Raji (cell line): ENCODE results near the gene STN1.

Experiments used
- POLR2A ChIP-seq: IDR thresholded peaks from 2 replicates; pipeline ENCODE4 v1.6.1; 2011; ENCODE audit warnings: low read depth, low read length, control low read depth; ENCODE audit not compliant: insufficient read depth

Gene STN1

DNA sequence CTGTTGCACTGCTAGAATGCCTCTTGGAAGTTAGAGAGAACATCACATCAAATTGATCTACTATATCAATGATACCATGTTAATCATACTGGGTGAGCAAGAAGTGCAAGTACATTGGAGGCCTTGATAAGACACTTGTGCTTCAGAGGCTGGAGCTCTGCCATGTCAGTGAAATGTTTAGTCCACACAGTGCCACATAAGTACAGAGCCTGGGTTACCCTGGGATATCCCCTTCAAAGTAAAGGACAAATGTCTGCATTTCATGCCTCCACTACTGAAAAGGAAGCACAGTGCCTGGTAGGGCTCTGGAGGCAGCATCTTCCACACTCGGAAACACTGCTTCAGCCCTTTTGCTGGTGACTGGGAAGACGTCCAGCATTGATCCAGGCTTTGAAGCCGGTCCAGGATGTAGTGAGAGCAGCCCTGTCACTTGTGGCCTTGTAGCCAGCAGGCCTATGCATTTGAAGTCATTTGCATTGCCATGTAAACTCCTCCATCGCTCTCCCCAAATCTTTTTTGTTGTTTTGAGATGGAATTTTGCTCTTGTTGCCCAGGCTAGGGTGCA, 15.7 kb upstream of the STN1 start:
- TF ChIP-seq POLR2A, result no peak

DNA sequence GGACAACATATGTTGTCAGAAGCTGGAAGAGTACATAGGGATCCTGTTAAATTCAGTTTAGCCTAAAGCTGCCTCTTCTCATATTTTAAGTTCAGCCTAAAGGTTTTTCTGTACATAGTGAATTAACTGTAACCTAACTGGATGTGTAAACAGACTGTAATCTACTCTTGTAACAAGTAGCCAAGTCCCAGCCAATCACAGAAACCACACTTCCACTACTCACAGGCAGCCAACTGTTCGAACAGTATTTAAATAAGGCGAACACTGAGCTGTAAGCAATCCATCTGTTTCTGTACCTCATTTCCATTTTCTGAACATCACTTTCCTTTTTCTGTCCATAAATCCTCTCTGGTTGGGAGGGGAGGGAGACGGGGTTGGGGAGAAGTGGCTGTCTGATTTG, 15.0 kb upstream of the STN1 start:
- no peak for TF ChIP-seq POLR2A

DNA sequence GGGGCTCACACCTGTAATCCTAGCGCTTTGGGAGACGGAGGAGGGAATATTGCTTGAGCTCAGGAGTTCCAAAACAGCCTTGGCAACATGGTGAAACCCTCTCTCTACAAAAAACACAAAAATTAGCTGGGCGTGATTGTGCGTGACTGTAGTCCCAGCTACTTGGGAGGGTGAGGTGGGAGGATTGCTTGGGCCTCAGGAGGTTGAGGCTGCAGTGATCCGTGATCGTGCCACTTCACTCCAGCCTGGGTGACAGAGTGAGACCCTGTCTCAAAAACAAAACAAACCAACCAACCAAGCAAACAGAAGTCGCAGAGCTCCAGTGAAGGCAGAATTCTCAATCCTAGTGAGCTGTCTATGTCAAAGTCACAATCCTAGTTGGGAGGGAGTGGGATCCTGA, 14.3 kb upstream of the STN1 start:
- TF ChIP-seq POLR2A, result no peak

DNA sequence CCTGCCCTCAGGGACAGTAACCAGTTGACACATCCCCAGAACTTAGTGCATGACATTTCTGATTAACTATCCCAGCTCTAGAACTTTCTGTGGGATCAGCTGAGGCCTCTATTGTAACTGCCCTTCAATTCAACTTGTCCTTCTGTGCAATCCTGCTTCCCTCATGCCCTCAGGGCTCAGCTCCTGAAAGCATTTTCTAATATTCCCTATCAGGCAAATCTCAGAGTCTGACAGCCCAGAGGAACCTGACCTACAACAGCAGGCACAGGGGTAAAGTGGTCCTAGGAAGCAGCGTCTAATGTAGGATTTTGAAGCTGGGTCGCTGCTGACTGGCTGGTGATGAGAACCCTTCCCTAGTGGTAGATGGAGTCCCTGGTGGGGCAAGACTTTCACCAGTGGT, 13.6 kb upstream of the STN1 start:
- no peak for TF ChIP-seq POLR2A

DNA sequence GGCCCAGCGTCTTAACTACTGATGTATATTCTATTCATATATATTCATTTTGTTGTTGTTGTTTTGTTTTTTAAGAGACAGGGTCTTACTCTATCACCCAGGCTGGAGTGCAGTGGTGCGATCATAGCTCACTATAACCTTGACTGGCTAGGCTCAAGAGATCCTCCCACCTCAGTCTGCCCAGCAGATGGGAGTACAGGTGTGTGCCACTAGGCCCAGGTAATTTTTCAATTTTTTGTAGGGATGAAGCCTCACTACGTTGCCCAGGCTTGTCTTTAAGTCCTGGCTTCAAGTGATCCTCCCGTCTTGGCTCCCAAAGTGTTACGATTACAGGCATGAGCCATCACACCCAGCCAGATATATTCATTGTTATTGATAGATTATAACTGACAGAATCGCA, 12.9 kb upstream of the STN1 start:
- TF ChIP-seq POLR2A, result no peak

GRCh38 chr10:103930449-103930848, 12.5 kb upstream of the STN1 start:
- TF ChIP-seq POLR2A, result no peak

- TF ChIP-seq POLR2A, result no peak
Measured at GRCh38 chr10:103929381-103929921, 11.5 kb upstream of the STN1 start.

GRCh38 chr10:103928784-103929183, 10.8 kb upstream of the STN1 start:
- TF ChIP-seq POLR2A, result no peak

DNA sequence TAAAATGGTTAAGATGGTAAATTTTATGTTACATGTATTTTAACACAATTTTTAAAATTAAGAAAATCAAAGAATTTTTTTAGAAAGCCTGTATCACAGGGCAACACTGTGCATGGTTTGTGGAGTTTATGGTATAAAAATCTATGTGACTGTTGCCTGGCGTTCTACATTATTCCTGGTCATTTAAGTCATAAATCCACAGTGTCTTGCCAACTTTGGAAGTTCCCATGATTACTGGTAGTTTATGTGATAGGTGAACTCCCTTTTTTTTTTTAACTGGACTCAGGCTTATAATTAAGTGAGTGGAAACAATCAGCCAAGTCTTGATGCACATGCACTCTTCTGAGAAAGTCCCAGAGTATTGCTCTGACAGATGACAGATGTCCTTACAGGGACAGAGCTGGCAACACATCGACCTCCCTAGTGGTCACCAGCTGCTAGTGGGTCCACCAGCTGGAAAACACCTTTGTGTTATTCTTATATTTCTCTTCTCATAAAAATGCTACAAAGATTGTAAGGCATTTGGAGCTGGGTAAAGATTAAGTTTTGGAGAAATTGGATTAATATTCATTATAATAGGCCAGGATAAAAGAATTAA, 8.8 kb upstream of the STN1 start:
- TF ChIP-seq POLR2A, result no peak

DNA sequence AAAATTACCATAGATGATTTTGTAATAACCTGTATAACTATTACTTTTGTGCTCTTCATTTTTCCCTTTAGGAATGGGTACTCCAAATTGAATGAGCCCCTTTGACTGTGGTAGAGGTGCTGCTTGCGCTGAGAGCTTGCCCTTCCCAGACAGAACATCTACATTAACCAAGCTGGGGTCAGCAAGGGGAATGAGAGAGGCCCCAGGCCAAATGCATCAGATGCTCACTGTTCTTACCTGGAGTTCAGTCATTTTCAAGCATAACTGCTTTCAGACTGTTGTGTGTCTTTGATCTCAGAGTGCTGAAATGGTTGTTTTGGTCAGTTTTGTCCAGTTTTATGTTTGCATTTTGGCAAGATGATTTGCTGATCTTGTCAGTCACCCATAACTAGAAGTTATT, 7.6 kb upstream of the STN1 start:
- no peak for TF ChIP-seq POLR2A

GRCh38 chr10:103923502-103923901, 5.5 kb upstream of the STN1 start:
- no peak for TF ChIP-seq POLR2A

- no peak for TF ChIP-seq POLR2A
Measured at GRCh38 chr10:103922659-103923058, 4.7 kb upstream of the STN1 start.

DNA sequence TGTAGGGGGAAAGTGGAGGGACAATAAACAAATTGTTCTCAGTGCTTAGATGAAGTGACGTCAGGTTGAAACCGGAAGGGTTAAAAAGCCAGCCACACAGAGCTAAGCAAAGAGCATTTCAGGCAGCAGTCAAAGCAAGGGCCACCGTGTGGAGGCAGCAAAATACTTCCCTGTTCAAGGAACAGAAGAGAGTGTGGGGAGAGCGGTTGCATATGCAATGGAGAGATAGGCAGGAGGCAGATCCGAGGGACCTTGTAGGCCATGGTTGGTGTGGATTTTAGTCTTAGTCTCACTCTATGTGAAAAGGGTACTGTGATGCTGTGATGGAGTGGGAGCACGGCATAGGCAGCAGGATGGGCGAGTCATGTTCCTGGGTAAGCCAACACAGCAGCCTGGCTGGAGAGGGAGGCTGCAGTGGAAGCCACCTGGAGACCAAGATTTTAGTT, 3.8 kb upstream of the STN1 start:
- no peak for TF ChIP-seq POLR2A

DNA sequence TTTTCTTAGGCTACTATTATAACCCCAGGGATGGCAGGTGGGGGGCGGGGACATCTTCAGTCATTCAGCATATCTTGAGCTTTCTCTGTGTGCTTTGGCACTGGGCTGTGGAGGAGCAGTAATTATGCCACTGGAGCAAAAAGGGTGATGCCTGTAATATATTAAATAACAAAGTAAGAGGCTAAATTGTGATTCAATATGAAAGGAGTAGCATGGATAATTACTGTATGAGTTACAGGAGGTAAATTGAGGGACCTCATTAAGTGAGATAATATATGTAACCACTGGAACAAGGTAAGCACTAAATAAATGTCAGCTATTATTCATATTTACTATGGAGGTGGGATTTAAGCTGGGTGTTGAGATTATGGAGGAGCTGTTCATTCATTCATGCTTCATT, 3.3 kb upstream of the STN1 start:
- TF ChIP-seq POLR2A, result no peak

DNA sequence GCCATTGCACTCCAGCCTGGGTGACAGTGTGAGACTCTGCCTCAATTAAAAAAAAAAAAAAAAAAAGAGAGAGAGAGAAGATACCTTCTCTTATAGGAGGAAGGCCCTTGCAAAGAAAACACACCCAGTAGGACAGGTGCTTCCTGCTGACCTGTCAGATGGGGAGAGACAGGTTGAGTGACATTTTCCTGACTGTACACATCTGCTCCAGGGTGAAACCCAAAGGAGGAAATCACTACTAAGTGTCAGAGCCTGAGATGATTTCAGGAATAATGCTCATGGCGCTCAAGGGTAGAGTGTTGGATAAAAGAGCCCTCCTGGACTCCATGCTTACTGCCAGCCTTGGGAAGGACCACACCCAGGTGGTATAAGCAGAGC, 1.7 kb upstream of the STN1 start:
- no peak for TF ChIP-seq POLR2A

DNA sequence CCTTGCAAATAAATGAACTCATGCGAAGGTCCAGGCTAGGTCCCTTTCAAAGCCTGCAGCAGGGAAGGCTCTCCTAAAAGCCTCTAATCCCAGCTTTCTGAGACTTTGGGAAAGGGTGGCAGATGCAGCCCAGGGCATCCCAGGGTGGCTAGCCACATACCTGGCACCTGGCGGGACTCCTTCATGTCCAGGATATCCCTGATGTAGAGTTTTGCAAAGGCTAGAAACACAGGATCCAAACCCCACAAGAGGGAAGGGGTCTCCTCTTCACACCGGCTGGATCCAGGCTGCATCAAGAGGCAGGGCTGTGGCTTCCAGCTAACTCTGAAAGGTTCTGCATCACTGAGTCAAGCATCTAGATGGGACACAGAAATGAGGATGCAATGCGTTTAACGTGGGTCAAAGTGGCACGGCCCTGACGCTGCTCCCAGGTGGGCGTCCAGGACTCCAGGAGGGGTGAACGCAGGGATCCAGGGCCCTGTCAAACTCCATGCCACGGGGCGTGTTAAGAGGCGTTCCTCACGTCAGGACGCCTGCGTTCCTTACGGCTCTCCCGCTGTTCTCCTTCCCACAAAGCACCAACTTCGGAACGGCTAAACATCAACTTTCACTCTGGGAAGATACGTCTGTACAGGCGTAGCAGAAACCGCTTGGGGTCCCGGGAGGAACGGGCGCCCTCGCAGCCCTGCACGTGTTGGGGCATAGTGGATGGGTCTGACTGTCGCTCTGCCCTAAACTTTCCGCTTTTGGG, 507 bp downstream of the STN1 start:
- TF ChIP-seq POLR2A, result no peak

GRCh38 chr10:103916876-103917275, 1.1 kb downstream of the STN1 start:
- TF ChIP-seq POLR2A, result no peak

- TF ChIP-seq POLR2A, result no peak
Measured at GRCh38 chr10:103916254-103916653, 1.7 kb downstream of the STN1 start.
